ENCODE results near the gene ZSCAN31.
"Not testable (repeated sequence)": the region's sequence is repeated elsewhere in the genome, so short reads cannot be mapped to it uniquely, and the experiment has no call there.

ZSCAN31 gene

DNA sequence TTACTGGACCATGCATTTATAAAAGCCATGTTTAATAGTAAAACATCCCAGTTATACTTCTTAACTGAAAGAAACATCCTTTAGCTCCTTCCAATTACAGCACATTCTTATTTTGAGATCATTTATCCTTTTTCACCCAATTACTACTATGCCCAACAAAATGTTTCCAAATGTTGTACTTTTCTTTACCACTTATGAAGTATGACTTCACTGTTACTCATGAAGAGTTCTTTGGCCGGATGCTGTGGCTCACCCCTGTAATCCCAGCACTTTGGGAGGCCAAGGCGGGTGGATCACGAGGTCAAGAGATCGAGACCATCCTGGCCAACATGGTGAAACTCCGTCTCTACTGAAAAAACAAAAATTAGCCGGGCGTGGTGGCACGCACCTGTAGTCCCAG is 18.1 kb downstream of the ZSCAN31 start:
- not testable (repeated sequence) for DNase-seq (ENCODE audit: low read depth in 2 of 2)

DNA sequence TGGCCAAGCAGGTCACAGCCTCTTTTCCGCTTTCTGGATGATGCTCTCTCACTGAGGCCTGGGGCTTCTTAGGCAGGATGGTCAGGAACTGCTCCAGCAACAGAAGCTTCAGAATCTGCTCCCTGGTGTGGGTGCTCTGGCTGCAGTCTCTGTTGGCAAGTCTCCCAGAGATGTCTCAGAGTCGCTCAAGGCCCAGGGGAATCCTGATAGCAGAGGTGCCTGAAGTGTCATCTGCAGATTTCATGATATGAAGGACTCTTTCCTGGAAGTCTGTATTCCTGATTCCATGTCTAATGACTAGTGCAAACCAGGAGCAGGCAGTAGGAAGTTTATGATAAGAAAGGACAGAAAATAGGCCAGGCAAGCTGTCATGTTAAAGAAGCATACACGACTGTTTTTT is 20.3 kb downstream of the ZSCAN31 start:
- no peak for DNase-seq (ENCODE audit: low read depth in 2 of 2)

- no peak for DNase-seq (ENCODE audit: low read depth in 2 of 2)
Observed at GRCh38 chr6:28312939-28313338, 23.0 kb downstream of the ZSCAN31 start.

GRCh38 chr6:28311139-28311823 is 24.7 kb downstream of the ZSCAN31 start:
- DNase-seq (ENCODE audit: low read depth in 2 of 2), result no peak

- not testable (repeated sequence) for DNase-seq (ENCODE audit: low read depth in 2 of 2)
Observed at GRCh38 chr6:28306363-28306762, 29.6 kb downstream of the ZSCAN31 start.

- no peak for DNase-seq (ENCODE audit: low read depth in 2 of 2)
Observed at GRCh38 chr6:28303570-28303969, 32.4 kb downstream of the ZSCAN31 start.

- no peak for DNase-seq (ENCODE audit: low read depth in 2 of 2)
Observed at GRCh38 chr6:28296520-28297060, 39.4 kb downstream of the ZSCAN31 start.

GRCh38 chr6:28295326-28295725 is 40.6 kb downstream of the ZSCAN31 start:
- no peak for DNase-seq (ENCODE audit: low read depth in 2 of 2)

DNA sequence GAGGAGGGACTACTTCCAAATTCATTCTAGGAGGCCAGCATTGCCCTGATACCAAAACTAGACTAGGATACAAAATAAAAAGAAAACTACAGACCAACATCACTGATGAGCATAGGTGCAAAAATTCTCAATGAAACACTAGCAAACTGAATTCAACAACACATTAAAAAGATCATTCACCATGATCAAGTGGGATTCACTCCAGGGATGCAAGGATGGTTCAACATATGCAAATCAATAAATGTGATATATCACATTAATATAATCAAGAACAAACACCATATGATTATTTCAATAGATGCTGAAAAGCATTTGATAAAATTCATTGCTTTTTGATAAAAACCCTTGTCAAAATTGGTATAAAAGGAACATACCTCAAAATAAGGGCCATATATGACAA is 44.4 kb downstream of the ZSCAN31 start:
- no peak for DNase-seq (ENCODE audit: low read depth in 2 of 2)

- no peak for DNase-seq (ENCODE audit: low read depth in 2 of 2)
Observed at GRCh38 chr6:28282926-28283325, 53.0 kb downstream of the ZSCAN31 start.

DNA sequence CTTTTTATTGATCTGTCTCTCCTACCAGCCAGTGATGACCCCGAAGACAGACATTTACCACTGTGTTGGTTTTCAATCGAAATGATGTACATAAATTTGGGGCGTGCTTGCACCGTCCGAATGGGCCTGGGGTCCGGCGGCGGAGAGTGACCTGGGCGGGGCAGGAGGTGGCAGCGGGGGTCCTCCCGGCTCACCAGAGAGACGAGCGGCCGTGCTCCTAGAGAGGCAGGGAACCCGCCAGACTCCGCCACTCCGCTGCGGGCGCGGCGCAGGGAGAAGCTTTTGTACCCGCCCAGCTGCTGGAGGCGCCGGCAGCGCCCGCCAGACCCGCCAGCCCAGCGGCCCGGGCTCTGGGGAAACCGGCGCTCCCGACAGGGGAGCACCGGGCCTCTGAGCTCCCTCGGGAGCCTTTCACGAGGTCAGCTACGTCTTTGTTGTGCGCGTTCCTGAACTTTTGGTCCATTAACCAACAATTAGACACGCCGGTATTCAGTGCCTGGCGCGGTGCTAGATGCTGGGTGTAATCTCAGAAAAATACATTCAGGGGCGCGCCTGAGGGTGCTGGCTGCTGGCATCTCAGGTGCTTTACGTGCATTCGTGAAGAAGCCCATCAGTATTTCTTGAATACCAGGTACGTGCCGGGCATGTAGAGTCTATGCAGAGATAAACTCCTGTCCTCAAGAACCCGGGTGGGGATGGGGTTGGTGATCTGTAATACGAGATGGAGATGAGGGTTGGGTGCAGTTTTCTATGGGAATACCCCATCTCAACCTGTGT is 54.5 kb downstream of the ZSCAN31 start, which contains the start of gene PGBD1:
Gene PGBD1, plus strand, starts transcription at position 285 of the 777 bp plus-strand sequence. CDS start 2,242 bp downstream, outside the sequence.
- DNase-seq (ENCODE audit: low read depth in 2 of 2), result peak in 1 of 2 donors; percentile 36

DNA sequence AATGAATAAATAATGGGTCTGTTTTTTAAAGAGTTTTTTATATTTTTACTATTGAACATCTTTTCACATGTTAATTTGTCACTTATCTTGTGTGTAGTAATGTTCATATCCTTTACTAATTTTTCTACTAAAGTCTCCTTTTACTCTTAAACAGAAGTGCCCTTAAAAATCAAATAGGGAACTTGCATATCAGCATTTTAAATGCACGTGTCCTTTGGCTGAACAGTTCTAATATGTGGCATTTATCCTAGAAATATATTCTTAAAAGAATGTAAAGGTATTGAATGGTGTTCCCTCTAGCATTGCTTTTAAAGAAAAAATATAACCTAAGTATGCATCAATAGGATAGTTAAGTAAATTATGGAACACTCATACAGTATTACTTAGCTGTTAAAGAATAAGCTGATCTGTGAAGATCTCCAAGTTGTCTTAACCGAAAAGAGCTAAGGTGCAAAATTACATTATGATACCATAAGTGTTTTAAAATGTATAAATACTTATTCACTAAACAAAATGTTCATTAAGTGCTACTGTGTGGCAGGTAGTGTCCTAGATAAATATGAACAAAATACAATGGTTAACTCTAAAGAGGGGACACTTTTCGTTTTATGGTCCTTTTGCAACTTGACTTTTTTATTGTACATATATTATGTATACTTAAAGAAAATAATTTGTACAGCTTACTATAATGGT is 55.2 kb downstream of the ZSCAN31 start:
- DNase-seq (ENCODE audit: low read depth in 2 of 2), result no peak

- DNase-seq (ENCODE audit: low read depth in 2 of 2), result no peak
Observed at GRCh38 chr6:28277746-28278145, 58.2 kb downstream of the ZSCAN31 start.

DNA sequence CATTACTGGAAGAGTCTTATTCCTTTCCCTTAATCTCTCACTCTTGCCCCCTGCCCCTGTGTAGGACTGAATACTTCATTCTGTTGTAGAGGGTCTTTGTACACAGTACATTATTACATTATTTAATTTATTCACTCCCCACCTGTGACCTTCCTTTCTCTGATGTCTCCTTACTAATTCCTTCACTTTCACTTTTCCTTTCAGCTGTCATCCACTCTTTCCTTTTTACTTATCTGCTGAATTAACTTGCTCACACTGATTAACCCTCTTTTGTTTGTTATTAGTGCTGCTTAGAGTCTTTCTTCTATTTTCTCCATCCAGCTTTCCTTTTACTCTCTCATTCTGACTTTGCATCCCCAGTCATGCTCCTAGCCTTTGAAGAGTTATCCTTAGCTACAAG is 61.1 kb downstream of the ZSCAN31 start:
- DNase-seq (ENCODE audit: low read depth in 2 of 2), result no peak
